RWPE2 (cell line): ENCODE measurements around the gene PADI2.

Source experiments
- ATAC-seq: fragments of 200-7000 bp; cut with Tn5 transposase; 3 replicates; pipeline ENCODE4 v1.9.1; 2021; ENCODE audit warnings: low read depth
- DNase-seq: peaks from one replicate; pipeline ENCODE4 v3.0.0-alpha.2; 2020; ENCODE audit warnings: low spot score
- H3K27ac ChIP-seq: fragments of 450-650 bp; 2 replicates; pipeline ENCODE4 v1.5.1; 2017; ENCODE audit warnings: mild to moderate bottlenecking; ENCODE audit not compliant: poor library complexity, severe bottlenecking
- H3K27me3 ChIP-seq: fragments of 250-450 bp; sonication (Bioruptor Pico); 2 replicates; pipeline ENCODE4 v1.5.1; 2021; ENCODE audit warnings: mild to moderate bottlenecking, moderate library complexity; ENCODE audit not compliant: insufficient read depth, poor library complexity, severe bottlenecking
- H3K36me3 ChIP-seq: fragments of 250-450 bp; sonication (Bioruptor Pico); 2 replicates; pipeline ENCODE4 v1.5.1; 2020; ENCODE audit warnings: low read depth, mild to moderate bottlenecking, moderate library complexity
- H3K4me1 ChIP-seq: fragments of 250-450 bp; sonication (Bioruptor Pico); 2 replicates; pipeline ENCODE4 v1.5.1; 2021; ENCODE audit warnings: mild to moderate bottlenecking, moderate library complexity; ENCODE audit not compliant: insufficient read depth, poor library complexity, severe bottlenecking
- H3K4me3 ChIP-seq: fragments of 250-450 bp; sonication (Bioruptor Pico); 2 replicates; pipeline ENCODE4 v1.5.1; 2021; ENCODE audit warnings: mild to moderate bottlenecking, moderate library complexity; ENCODE audit not compliant: severe bottlenecking
- H3K9me3 ChIP-seq: fragments of 250-450 bp; sonication (Bioruptor Pico); 2 replicates; pipeline ENCODE4 v1.5.1; 2021; ENCODE audit warnings: mild to moderate bottlenecking, moderate library complexity; ENCODE audit not compliant: severe bottlenecking
- CTCF ChIP-seq: fragments of 450-650 bp; IDR thresholded peaks from one replicate; pipeline ENCODE4 v1.5.1; 2017; ENCODE audit warnings: mild to moderate bottlenecking, moderate library complexity; ENCODE audit not compliant: poor library complexity, severe bottlenecking

Gene PADI2

DNA sequence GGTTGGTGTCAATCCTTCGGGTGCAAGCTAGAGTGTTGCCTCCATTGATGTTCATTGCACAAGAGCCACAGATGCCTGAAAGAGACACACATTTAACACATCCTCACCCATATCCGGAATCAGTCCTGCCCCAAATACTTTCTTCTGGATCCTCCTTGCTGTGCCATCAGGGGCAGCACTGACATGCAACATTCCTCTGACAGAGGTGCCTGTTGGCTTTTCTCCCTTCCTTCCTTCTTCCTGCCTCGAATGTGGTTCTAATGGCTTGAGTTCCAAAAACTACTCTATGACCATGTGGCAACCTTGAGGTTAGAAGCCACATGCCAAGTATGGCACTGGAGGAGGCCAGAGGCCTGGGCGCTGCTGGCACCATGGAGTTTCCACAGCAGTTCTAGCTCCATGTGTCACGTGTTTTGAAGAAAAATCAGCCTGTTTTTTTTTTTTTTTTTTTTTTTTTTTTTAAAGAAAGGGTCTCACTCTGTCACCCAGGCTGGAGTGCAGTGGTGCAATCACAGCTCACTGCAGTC, 90.5 kb downstream of the PADI2 start:
- no peak for DNase-seq
- no peak for TF ChIP-seq CTCF
- Histone ChIP-seq H3K4me1 (no peaks in the 10 kb centered on the region), H3K27me3 (no peaks in the 10 kb centered on the region), H3K27ac (no peak overlapping the region), H3K36me3 (peaks cover 89% of the 10 kb centered on the region), H3K9me3 (no peaks in the 10 kb centered on the region), H3K4me3 (no peak overlapping the region)
- ATAC-seq, result no peak

- Histone ChIP-seq H3K27ac (no peak overlapping the region), H3K4me1 (no peaks in the 10 kb centered on the region), H3K4me3 (no peak overlapping the region), H3K36me3 (peaks cover 93% of the 10 kb centered on the region), H3K9me3 (no peaks in the 10 kb centered on the region), H3K27me3 (no peaks in the 10 kb centered on the region)
- DNase-seq (no peak), ATAC-seq (no peak)
- TF ChIP-seq CTCF, result no peak
Measured at GRCh38 chr1:17027900-17028299, 91.4 kb downstream of the PADI2 start.

- Histone ChIP-seq H3K4me1 (no peaks in the 10 kb centered on the region), H3K4me3 (no peak overlapping the region), H3K27me3 (no peaks in the 10 kb centered on the region), H3K36me3 (peaks cover 93% of the 10 kb centered on the region), H3K9me3 (no peaks in the 10 kb centered on the region), H3K27ac (no peak overlapping the region)
- DNase-seq, result no peak
- ATAC-seq, result no peak
- no peak for TF ChIP-seq CTCF
Measured at GRCh38 chr1:17027403-17027802, 91.8 kb downstream of the PADI2 start.

GRCh38 chr1:17024721-17025120, 94.5 kb downstream of the PADI2 start:
- H3K4me3 ChIP-seq, result no peak overlapping the region
- DNase-seq, result no peak
- no peak for TF ChIP-seq CTCF
- ATAC-seq, result no peak
- no peaks in the 10 kb centered on the region for H3K27me3 ChIP-seq
- no peaks in the 10 kb centered on the region for H3K4me1 ChIP-seq
- H3K27ac ChIP-seq, result no peak overlapping the region
- H3K9me3 ChIP-seq, result no peaks in the 10 kb centered on the region
- peaks cover 94% of the 10 kb centered on the region for H3K36me3 ChIP-seq

GRCh38 chr1:17023573-17023972, 95.7 kb downstream of the PADI2 start:
- Histone ChIP-seq H3K27ac (no peak overlapping the region), H3K4me1 (no peaks in the 10 kb centered on the region), H3K4me3 (no peak overlapping the region), H3K27me3 (no peaks in the 10 kb centered on the region), H3K36me3 (peaks cover 98% of the 10 kb centered on the region), H3K9me3 (no peaks in the 10 kb centered on the region)
- DNase-seq, result no peak
- ATAC-seq, result no peak
- no peak for TF ChIP-seq CTCF
